HG03571 (cell line): ENCODE results near the gene PPP3CA.
"Not testable (repeated sequence)": the region's sequence is repeated elsewhere in the genome, so short reads cannot be mapped to it uniquely, and the experiment has no call there.

Source experiments
- ATAC-seq: cut with Tn5 transposase; IDR thresholded peaks from one replicate; pipeline ENCODE4 v1.9.1; 2021; ENCODE audit not compliant: unreplicated experiment

The PPP3CA gene

DNA sequence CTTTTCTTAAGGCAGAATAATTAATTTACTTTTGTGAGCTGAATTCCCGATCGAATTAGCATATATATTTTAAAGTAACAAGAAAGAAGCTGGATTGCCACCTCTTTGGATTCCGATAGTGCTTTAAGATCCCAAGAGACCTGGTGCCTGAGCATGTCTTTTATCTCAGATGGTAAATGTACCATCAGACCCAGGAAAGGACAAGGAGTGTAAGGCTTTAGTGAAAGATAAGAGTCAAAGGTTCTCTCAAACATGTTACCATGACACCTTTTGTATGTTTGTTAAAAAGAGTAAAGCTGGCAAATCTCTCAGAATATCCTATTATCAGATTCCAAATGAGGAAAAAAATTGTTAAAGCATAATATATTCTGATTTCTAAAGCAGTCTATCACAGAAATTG lies 198.8 kb downstream of the PPP3CA start:
- no peak for ATAC-seq

DNA sequence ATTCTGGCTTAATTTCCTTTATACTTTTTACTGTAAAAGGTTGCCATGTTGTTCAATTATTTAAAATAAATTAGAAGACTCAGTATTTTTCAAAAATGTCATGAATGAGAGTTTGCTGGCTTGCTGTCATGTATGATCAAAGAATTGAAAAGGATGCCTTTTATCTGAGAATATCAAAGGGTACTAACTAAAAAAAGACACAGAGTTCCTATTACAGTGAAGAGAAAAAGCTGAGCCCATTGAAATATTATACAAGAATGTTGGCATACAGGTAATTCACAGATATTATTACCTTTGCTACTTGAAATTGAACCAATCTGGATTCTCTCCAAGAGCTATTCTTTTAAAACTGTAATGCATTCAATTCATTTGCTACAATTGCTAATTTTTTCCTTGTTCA lies 200.0 kb downstream of the PPP3CA start:
- no peak for ATAC-seq

DNA sequence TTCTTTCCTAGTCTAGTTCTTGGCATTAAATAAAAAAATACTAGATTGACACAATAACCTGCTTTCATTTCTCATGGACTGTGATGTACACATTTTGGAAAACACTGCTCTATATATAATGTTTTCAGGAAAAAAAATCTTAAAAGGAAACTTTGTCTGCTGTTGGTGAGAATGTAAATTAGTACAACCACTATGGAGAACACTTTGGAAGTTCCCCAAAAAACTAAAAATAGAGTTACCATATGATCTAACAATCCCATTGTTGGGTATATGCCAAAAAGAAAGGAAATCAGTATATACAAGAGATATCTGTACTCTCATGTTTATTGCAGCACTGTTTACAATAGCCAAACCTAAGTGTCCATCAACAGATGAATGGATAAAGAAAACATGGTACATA lies 202.3 kb downstream of the PPP3CA start:
- ATAC-seq = no peak

DNA sequence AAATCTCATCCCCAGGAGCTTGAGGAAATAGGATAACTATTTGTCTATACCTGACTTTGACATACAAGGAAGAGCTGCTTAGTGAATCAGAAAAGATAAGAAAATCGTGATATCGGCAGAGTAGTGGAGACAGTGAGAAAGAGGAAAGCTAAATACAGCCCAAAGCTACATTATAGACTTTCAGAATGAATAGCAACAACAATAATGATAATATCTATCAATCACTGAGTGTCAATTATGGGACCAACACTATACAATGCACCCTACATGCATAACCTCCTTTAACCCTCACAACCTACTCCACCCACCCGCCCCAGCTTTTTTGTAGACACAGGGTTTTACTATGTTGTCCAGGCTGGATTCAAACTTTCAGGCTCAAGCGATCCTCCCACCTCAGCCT lies 205.1 kb downstream of the PPP3CA start:
- no peak for ATAC-seq

DNA sequence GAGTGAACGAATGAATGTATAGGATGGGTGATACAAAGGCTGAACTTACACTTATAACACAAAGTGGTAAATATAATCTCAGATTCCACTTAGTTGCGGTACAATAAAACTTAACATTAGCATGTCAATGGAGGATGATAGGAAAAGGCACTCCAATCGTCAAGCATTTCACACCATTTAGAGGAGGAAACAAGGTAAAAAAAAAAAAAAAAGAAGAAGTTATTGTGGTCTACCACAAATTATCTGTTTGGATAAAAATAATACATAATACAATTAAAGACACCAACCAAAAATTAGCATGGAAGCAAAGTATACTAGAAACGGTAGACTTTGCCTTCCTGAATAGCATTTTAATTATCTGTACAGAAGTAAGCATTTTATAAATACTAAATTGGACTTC lies 205.5 kb downstream of the PPP3CA start:
- ATAC-seq = no peak

DNA sequence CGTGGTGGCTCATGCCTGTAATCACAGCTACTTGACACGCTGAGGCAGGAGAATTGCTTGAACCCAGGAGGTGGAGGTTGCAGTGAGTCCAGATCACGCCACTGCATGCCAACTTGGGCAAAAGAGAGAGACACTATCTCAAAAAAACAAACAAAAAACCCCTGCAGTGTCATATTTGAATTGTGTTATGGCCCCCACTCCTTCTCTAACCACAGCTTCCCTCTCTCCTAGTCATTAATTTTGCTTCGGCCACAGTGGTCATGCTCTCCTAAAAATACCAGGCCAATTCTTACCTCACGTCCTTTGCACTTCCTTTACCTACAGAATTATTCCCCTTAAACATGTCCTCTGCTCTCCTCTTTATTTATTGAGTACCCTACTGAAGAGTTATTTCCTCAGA lies 206.1 kb downstream of the PPP3CA start:
- ATAC-seq = no peak

DNA sequence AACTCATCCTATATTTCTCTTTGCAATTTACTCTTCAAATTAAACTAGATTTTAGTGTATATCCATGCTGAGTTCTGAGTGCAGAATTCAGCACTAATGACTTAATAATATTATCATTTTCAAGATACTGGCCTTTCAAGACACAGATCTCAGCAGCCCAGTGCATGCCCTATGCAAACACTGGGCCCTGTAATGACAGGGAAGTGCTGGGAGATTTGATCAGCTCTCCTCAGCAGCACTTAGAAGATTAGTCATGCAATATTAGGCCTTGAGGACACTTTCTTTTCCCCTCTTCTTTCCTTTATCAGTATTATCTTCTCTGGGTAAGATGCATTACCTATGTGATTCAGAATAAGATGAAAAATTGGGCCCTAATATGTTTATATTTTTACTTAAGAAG lies 207.1 kb downstream of the PPP3CA start:
- ATAC-seq = no peak

DNA sequence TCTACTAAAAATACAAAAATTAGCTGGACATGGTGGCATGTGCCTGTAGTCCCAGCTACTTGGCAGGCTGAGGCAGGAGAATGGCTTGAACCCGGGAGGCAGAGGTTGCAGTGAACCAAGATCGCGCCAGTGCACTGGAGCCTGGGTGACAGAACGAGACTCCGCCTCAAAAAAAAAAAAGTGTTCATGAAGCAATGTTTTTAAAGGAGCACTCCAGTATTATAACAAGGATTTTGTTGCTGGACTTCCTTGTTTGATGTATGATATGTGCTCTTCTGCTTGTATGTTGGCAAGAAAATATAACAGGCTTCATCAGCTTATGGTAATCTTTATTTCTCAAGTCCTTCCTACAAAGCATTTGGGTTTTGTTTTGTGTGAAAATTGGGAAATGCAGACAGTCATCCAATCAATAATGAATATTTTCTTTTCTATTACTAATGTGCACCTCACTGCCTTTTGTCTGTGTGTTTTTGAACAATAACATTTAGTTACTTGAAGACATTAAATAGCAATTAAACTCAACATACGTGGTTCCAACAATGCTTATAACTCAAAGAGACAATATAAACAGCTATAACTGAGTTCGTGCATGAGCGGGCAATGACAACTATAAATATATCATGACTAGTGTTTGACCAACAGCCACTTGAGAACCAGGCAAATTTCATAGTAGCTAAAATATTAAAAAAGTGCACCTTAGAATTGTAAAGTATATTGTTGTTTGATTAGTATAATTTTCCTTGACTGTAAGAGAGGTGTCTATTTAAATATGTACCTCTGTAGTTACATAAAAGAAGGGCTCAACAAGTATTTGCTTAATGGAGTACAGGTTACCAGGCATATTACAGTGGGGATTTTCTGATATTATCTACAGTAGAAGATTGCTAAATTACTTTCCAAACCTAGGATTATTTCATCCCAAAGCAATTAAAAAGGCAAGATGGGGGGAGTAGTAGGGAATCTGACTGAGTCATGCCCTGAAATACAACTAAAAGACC lies 210.7 kb downstream of the PPP3CA start:
- ATAC-seq = no peak

DNA sequence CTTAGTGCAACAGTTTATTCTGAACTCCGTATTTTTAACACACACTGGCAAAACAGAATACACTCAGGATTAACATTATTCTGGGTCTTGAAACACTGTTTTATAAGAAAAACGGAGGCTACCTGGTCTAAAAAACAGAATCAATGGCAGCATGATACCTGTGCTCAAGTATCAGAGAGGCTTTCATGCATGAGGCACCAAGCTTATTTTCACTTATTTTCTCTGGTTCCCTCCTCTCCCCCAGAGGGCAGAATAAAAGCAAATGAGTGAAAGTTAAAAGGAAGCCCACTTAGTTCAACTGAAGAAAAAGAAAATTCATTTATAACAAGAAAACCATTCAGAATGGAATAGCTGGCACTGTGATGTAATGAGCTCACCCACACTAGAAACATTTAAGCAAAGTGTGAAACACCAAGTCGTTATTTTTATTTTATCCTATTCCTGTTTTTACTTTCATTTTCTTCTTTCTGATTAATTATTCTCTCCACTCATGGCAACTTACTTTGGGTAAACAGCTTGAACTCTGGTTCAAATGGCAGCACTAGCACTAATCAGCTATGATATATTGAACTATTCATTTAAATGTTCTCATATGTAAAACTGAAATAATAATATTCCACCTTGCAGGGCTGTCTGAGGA lies 211.8 kb downstream of the PPP3CA start:
- peak; percentile 68 for ATAC-seq

DNA sequence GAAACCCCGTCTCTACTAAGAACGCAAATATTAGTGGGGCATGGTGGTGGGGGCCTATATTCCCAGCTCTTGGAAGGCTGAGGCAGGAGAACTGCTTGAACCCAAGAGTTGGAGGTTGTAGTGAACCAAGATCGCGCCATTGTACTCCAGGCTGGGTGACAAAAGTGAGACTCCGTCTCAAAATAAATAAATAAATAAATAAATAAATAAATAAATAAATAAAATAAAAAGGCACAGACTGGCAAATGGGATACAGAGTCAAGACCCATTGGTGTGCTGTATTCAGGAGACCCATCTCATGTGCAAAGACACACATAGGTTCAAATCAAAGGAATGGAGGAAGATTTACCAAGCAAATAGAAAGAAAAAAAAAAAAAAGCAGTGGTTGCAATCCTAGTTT lies 216.3 kb downstream of the PPP3CA start:
- ATAC-seq = not testable (repeated sequence)

DNA sequence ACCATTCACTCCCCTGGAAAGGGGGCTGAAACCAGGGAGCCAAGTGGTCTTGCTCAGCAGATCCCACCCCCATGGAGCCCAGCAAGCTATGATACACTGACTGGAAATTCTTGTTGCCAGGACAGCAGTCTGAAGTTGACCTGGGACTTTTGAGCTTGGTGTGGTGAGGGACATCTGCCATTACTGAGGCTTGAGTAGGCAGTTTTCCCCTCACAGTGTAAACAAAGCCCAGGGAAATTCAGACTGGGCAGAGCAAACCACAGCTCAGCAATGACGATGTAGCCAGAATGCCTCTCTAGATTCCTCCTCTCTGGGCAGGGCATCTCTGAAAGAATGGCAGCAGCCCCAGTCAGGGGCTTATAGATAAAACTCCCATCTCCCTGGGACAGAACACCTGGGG lies 218.4 kb downstream of the PPP3CA start:
- ATAC-seq = not testable (repeated sequence)

DNA sequence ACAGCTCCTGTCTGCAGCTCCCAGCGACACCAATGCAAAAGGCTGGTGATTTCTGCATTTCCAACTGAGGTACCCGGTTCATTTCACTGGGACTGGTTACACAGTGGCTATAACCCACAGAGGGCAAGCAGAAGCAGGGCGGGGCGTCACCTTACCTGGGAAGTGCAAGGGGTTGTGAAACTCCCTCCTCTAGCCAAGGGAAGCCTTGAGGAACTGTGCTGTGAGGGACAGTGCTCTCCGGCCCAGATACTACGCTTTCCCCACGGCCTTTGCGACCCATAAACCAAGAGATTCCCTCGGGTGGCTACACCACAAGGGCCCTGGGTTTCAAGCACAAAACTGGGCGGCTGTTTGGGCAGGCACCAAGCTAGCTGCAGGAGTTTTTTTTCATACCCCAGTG lies 218.9 kb downstream of the PPP3CA start:
- ATAC-seq = no peak

DNA sequence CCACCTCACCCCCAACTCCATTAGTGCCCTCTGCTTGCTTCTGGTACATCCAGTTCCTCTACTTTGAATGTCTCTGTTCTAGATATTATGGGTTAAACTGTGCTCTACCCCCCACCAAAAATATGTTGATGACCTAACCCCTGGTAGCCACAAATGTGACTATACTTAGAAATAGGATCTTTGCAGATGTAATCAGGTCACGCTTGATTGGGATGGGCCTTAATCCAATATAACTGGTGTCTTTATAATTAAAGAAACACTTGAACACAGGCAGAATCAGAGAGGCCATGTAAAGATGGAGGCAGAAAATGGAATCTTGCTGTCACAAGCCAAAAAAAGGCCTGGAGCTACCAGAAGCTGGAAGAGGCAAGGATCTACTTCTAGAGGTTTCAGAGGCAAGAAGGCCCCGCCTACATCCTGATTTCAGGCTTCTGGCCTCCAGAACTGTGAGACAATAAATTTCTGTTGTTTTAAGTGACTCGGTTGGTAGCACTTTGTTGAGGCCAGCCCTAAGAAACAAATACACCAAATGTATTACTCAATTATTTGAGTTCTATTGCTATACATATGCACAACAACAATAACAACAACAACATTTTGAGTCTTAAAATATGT lies 220.0 kb downstream of the PPP3CA start:
- no peak for ATAC-seq

DNA sequence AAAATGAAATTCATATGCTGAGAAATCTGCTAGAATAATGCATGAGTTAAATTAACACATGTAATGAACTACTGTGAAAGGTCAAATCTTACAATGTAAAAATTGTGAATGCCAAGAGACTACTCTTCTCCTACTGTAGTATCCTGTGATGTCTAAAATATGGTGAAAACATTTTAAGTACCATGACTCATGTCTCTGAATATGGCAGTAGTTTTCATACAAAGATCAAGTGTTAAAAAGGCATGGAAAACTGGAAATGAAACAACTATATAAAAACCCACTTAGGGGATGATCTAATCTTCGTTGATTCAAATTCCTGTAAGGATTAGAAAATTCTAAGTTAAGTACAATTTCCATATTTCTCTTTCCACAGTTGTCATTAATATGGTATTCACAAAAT lies 221.3 kb downstream of the PPP3CA start:
- no peak for ATAC-seq

DNA sequence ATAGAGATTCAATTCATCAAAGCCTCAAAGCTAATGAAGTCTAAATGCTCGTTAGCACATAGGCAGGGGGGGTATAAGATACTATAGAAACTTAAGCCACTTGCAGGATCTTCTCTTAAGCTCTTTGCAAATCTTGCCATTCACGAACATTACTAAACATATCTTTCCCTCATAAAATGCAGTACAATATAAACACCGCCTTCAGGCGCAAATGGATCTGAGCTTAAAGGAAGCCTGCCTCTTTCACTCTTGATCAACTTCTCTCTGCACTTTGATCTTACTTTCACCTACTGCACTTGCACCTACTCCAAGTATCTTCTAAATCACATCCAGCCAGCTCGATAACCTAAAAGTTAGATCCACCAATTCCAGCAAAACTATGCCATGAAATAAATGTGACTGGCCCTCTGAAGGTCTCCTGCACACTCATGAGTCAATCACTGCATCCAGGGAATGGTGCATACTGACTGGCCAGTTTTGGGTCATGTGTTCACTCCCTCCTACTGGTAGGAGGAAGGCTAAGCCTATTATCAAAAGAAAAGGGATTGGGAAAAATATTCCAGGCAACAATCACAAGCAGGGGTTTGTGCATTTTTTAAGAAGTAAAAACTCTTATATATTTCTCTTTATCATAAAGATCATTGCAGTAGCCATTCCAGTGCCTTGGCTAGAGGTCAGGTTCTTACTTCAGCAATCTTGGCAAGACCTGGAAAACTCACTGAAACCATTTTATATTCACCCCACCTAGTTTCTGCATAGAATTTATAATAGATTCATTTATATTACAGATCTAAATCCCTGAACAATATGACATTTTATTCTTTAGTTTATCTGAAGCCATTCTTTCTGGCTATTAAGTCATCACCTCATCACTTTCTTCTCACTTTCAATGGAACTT lies 222.0 kb downstream of the PPP3CA start:
- no peak for ATAC-seq

DNA sequence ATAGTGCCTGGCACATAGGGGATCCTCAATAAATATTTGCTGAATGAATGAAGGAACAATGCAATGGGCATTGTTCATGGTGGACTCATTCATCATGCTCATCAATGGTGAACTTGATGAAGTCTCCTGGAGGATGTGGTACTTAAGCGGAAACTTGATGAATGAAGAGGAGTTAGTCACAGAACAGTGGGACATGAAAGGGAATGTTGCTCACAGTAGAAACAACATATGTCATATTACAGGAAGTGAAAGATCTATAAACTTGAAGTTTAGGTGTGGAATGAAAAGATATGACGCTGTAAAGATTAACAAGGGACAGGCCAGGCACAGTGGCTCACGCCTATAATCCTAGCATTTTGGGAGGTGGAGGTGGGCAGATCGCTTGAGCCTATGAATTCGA lies 224.1 kb downstream of the PPP3CA start:
- no peak for ATAC-seq

DNA sequence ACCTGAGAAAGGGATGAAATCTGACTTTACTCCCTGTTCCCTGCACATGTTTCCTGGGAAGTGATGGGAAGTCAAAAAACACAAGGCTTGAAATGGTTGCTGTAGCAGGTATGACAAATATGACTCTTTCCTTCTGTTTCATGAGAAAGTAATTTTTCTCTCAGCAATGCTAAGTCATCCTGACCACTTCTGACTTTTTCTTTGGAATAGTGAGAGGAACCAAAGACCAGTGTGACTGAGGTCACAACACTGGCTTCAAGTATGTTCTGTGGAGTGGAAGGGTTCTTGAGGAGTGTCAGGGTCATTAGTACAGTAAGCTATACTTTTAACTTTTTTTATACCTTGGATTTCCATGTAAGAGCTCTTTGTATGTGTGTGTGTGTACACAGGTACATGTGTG lies 225.3 kb downstream of the PPP3CA start:
- no peak for ATAC-seq

DNA sequence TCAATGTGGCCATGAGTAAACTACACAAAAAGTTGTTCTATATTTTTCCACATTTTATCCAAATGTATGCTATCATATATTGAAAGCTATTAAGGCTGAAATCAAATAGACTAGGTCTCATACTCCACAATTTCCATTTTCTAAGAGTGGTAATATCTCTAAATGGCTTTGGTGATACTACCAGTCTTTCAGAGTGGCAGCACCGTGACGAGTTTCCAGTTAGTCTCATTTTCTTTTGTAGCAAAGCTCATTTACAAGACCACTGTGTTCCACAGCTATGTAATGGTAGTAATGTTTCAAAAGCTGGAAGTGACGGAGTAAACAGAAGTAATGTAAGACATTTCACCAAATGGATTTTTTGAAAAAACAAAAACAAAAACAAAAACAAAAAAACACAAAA lies 228.2 kb downstream of the PPP3CA start:
- ATAC-seq = no peak

DNA sequence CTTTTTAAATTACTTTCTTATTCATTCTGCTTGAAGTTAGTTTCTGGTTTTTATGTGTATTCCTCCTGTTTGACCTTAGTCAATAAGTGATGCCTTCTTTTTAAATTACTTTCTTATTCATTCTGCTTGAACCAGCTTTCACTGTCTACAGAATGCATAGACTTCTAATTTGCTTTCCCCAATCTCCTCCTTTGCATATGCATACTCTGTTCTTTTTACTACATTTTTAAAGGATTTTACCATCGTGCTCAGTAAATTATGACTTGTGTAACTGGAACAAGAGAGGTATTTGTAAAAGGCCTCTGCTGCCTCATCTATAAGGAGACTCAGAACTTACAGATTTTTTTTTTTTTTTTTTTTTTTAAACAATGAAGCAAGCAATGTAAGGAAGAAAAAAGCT lies 228.7 kb downstream of the PPP3CA start:
- no peak for ATAC-seq

DNA sequence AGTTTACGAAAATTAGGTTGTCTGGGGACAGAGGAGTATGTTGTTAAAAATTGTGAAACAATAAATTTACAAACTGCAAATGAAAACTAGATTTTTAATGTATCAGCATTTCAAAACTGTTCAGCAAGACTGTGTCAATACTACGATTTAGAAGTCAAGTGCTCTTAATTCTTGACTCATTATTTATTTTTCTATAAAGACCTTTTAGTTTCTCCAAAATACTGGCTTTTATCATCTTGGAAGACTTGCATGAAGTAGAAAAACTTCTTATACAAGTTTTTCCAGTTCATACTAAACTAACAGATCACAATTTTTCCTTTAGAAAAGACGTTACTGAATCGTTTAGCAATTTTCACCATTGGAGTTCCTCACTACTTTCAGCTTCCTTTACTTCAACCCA lies 231.4 kb downstream of the PPP3CA start:
- no peak for ATAC-seq

DNA sequence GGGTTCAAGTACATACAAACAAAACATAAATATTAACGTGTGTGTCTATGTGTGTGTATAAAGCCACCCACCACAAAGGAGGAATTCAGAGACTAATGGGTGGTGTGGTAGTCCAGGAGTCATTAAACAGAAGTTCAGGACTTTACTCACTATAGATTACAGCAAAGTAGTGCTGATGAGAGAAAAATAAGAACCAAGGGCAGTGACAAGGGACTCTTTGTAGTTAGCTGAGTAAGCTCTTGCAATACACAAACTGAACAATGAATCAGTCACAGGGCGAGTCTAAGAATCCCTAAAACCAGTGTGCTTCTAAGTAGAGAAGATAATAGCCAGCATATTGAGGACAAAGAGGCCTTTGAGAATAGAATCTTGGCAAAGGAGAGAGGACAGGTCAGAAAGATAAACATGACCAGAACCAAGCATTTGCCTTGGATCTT lies 232.4 kb downstream of the PPP3CA start:
- no peak for ATAC-seq
